A549 (cell line): ENCODE results near the gene PRR32.

Source experiments
- BHLHE40 ChIP-seq: IDR thresholded peaks from 2 replicates; pipeline ENCODE4 v1.6.1; 2012; ENCODE audit warnings: low read depth, low read length, inconsistent platforms
- CEBPB ChIP-seq, 2 experiments: fragments of >200 bp in 1 of 2; sonication (Bioruptor Twin) in 1 of 2; formaldehyde crosslinking in 1 of 2; IDR thresholded peaks; 2 replicates each; pipeline ENCODE4 v1.6.1; 2012 to 2016
- CTCF ChIP-seq: fragments of >200 bp; sonication (Bioruptor Twin); formaldehyde crosslinking; IDR thresholded peaks from 3 replicates; pipeline ENCODE4 v1.5.1; 2016
- E2F6 ChIP-seq: IDR thresholded peaks from 2 replicates; pipeline ENCODE4 v1.6.1; 2012; ENCODE audit warnings: low read depth, borderline replicate concordance
- ELK1 ChIP-seq: fragments of 150-350 bp; IDR thresholded peaks from 2 replicates; pipeline ENCODE4 v1.6.1; 2014; ENCODE audit warnings: low read depth, mild to moderate bottlenecking, low read length
- ESRRA ChIP-seq: fragments of 150-350 bp; IDR thresholded peaks from 2 replicates; pipeline ENCODE4 v1.6.1; 2014; ENCODE audit warnings: mild to moderate bottlenecking, low read length, borderline replicate concordance
- HDAC2 ChIP-seq: fragments of 200-600 bp; sonication (generic); IDR thresholded peaks from 2 replicates; pipeline ENCODE4 v1.6.1; 2016
- JUN ChIP-seq, 2 experiments: fragments of >200 bp; sonication (Bioruptor Twin); formaldehyde crosslinking; IDR thresholded peaks; 2 replicates in 1 of 2; 3 replicates in 1 of 2; pipeline ENCODE4 v1.6.1; 2016 to 2017
- MAFK ChIP-seq: fragments of 450-650 bp; IDR thresholded peaks from 2 replicates; pipeline ENCODE4 v1.6.1; 2014; ENCODE audit not compliant: partially characterized antibody
- PHF8 ChIP-seq: fragments of 200-600 bp; sonication (generic); IDR thresholded peaks from 2 replicates; pipeline ENCODE4 v1.6.1; 2016; ENCODE audit warnings: low read depth, mild to moderate bottlenecking, antibody characterized with exemption, moderate library complexity, borderline replicate concordance
- POLR2A ChIP-seq: IDR thresholded peaks from 2 replicates; pipeline ENCODE4 v1.6.1; 2012; ENCODE audit warnings: mild to moderate bottlenecking, low read length
- POLR2AphosphoS2 ChIP-seq: conservative IDR thresholded peaks from 2 replicates; pipeline ENCODE4 v1.6.1; 2012; ENCODE audit warnings: low read length, improper control_type of control experiment, inconsistent platforms

GRCh38 chrX:126819429-126819828 lies at the start of gene PRR32:
- TF ChIP-seq E2F6 = no peak
- no peak for TF ChIP-seq POLR2A
- TF ChIP-seq MAFK = no peak
- TF ChIP-seq CTCF = no peak
- no peak for TF ChIP-seq PHF8
- TF ChIP-seq POLR2AphosphoS2 = no peak
- TF ChIP-seq BHLHE40 = no peak
- TF ChIP-seq HDAC2 = no peak
- no peak for TF ChIP-seq ELK1
- TF ChIP-seq CEBPB (IDR thresholded peaks at IDR 0.05) = no peak
- TF ChIP-seq ESRRA = no peak
- TF ChIP-seq JUN (IDR thresholded peaks at IDR 0.05) = no peak
